CD4-positive, alpha-beta T cell treated with Interleukin-1 beta for 1 hour (primary cell): ENCODE measurements around the gene DNA2.

Experiments used
- DNase-seq, 2 donors: peaks; one replicate each; pipeline ENCODE4 v3.0.0-alpha.2; 2020 to 2022

DNA2 gene

DNA sequence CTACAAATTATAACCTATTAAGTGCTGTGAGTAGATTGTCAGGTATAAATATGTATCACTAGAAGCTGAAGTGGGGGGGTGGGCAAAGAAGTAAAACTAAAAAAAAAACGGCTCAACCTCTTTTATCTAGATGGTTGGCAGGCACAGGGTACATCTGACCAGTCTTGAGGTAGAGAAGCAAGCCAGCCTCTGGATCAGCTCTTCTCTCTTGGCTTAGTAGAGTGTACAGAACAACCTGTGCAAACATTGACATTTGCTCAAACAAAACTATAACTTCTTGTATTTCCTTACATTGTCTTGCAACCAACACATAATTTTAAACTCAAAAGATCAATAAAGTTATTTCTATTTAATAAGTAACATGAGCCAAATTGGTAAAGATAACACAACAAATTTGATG is 25.6 kb downstream of the DNA2 start:
- DNase-seq, result no peak

DNA sequence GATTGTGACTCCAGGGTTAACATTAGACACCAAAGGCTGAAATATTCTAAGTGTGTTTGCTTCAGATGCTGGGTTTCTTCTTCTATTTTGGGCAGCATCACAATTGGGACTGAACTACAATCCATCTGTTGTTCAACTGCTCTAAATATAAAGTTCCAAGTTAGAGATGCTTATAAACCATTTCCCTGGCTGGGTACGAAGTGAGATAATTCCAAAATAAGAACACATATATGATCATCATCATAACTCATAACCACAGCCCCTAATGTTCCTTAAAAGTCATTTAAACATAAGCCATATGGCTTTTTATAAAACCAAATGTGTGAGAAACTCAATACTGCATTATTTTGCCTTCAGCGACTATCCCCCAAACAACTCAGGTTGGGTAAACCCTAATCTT is 28.8 kb downstream of the DNA2 start:
- no peak for DNase-seq

DNA sequence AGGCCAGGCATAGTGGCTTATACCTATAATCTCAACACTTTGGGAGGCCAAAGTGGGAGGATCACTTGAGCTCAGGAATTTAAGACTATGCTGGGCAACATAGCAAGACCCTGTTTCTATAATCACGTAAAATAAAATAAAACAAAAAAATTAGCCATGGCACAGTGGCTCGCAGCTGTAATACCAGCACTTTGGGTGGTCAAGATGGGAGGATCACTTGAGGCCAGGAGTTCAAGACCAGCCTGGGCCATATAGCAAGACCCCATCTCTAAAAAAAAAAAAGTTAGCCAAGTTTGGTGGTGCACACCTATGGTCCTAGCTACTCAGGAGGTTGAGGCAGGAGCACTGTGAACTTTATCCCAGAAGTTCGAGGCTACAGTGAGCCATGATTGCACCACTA is 30.9 kb downstream of the DNA2 start:
- no peak for DNase-seq

DNA sequence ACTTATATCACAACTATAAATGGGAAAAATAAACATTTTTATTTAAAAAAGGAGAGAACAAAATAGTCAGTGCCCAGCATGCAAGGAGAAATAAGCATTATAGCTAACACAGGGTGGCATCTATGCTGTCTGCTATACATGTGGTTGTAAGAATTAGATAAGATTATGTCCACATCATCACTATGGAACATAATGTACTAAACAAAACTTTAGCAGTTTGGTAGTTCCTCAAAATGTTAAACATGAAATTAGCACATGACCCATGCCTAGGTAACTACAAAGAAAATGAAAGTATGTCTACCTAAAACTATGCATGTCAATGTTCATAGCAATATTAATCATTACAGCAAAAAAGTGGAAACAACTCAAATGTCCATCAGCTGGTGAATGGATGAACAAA is 36.0 kb downstream of the DNA2 start:
- no peak for DNase-seq

DNA sequence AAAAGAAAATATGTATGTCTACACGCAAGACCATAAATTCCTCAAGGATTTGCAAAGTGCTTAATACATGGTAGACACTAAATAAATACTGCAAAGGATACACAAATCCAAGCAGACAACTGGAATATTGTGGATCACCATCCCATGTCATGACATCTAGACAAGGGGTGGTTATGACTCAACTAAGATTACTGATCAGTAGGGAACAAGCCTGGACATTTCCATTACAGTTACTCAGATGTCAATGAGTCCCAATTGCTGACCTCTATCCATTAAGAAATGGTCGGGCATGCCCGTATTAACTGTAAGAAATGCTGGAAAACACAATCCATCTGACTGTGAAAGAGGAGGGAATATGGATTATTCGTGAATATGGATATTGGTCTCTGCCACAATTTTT is 37.1 kb downstream of the DNA2 start:
- DNase-seq, result no peak

DNA sequence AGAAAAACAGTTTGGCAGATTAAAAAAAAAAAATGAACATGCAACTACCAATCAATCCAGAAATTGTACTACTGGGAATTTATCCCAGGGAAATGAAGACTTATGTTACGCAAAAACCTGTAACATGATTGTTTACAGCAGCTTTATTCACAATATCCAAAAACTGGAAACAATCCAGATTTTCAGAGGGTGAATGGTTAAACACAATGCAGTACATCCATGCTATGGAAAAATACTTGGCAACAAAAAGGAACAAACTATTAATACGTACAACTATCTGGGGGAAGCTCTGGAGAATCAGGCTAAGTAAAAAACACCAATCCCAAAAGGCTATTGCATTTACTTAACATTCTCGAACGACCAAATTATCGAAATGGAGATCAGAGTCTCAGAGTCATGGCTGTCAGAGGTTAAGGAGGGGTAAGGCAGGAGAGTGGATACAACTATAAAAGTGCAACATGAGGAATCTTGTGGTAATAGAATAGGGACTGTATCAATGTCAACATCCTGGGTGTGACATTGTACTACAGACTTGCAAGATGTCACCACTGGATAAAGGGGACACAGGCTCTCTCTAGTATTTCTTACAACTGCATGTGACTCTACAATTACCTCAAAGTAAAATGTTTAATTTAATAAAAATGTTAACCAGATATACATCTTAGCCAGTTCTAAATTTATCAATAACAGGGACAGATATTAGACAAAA is 43.2 kb downstream of the DNA2 start:
- no peak for DNase-seq

DNA sequence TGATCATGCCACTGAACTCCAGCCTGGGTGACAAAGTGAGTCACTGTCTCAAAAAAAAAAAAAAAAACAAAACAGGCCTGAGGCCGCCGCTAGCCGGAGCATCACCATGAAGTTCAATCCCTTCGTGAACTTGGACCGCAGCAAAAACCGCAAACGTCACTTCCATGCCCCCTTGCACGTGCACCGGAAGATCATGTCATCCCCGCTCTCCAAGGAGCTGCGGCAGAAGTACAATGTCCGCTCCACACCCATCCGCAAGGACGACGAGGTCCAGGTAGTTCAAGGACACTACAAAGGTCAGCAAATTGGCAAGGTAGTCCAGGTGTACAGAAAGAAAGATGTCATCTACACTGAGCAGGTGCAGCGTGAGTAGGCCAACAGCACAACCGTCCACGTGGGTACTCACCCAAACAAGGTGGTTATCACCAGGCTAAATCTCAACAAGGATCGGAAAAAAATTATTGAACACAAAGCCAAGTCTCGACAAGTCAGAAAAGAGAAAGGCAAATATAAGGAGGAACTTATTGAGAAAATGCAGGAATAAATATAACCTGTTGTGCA is 47.2 kb downstream of the DNA2 start:
- DNase-seq, result no peak

DNA sequence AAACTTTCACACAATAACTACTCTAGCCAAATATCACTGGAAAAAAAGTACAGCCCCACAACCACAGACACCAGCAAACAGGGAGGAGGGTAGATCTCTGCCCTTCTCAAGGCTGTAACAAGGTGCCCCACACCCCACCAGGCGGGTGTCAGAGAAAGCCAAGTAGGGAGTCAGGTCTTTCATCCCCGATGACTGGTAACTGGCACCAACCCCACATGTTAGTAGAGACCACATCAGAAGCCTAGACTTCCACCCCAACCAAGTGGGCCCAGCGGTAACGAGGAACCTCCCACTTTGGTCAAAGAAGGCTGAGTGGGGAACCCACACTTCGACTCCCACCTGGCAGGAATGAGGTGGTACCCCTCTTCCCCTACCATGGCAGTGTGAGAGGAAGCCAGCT is 48.3 kb downstream of the DNA2 start:
- peak; percentile 5 to 12 for DNase-seq

DNA sequence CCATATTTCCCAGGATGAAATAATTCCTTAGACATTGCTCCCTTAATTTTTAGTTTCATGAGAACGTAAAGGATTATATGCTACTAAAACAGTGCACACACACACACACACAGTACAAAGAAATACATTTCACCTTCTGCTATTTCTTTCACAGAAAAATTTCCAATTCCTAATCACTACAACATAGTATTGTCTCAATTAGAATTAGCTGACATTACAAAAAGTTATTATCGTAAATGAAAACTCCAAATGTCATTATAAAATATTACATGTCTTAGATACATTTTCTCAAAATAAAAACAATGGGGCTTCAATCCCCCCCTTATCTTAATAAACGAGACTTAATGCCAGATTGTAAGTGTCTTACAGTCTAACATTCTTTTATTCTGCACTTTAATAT is 52.4 kb downstream of the DNA2 start:
- DNase-seq, result no peak

DNA sequence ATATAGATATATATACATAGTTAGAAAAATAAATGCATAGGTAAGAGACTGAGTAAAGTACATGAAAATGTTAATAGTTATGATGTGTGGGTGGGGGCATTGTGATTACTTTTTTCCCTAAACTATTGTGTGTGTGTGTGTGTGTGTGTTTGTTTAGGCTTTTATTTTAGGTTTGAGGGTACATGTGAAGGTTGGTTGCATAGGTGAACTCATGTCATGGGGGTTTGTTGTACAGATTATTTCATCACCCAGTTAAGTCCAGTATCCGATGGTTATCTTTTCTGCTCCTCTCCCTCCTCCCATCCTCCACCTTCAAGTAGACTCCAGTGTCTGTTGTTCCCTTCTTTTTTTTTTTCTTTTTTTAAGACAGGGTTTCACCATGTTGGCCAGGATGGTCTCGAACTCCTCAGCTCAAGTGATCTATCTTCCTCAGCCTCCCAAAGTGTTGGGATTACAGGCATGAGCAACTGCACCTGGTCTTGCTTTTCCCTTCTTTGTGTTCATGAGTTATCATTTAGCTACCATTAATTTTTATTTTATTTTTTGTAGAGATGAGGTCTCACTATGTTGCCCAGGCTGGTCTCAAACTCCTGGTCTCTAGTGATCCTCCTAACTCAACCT is 62.8 kb downstream of the DNA2 start:
- no peak for DNase-seq

DNA sequence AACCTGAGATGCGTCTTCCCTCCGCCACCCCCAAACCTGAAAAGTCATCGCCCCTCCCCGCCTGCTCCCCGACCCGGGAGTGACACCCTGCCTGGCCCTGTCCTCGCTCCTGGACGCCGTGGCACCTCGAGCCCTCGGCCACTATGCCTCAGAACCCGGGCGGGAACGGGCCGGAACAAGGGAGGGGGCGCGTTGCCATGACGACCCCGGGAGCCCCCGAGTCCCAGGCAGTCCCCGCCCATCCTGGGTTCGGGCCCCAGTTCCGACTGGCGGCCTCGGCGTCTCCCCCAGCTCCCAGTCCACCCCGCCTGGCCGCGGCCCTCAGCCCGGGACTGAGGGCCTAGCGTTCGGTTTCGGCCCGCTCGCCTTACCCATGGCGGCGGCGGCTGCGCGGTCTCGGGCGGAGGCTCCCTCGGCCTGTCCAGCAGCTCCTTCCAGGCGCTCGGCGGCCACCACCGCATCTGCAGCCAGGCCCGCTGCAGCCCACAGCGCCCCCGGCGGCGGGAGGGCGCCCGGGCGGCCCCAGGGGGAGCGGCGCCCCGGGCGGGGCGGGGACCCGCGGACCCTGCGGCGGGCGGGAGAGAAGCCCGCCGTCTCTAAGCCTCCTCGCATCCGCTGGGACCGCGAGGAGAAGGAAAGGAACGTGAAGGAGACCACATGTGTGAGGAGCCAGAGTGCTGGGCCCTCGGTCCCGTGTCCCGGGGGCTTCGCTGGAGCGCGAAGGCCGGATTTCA is 64.8 kb downstream of the DNA2 start, which contains the start of gene RUFY2:
RUFY2 (minus strand) TSS at position 463 of the 734 bp plus-strand sequence; CDS start at position 375, 88 bp downstream.
- peak; percentile 81 for DNase-seq

DNA sequence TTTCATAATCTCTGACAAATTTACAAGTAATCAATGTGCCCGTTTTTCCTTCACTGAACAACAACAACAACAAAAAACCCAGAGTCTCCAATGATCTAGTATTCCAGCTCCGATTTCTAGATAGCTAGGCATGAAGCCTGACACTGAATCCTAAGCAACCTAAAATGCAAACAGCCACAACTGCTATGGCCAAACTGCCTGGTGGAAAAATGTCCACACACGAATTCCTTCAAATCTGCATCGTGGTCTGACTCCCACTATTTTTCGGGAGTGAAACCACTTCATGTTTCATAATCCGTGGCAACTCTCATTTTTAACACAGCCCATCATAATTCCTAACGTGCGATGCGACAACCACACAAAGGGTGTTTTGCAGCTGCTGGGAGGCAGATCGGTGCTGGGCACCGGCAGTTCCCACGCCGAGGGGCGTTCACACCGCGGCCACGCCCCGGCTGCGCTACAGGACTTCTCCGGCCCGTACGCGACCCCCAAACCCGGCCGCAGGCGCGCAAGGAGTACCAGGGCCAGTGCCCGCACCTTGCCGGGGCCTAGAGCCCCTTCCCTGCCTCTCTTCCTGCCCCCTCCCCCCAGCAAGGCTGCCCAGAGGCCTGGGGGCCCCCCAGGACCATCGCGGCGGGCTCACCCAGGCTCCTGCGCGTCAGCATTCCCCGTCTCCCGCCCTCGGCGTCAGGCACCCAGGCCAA is 65.5 kb downstream of the DNA2 start:
- DNase-seq, result peak; percentile 23 to 24

DNA sequence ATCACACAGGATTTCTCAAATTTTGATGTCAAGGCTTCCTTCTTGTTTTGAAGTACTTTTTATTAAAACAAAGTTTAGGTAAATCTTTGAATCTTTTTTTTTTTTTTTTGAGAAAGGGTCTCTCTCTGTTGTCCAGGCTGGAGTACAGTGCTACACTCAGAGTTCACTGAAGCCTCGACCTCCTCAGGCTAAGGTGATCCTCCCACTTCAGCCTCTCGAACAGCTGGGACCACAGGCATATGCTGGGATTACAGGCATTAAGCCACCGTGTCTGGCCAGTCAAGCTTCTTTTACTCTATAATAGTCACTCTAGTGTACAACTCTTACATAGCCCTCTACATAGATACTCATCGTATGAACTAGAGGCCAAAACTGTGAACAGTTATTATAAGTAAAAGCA is 68.1 kb downstream of the DNA2 start:
- DNase-seq, result no peak

DNA sequence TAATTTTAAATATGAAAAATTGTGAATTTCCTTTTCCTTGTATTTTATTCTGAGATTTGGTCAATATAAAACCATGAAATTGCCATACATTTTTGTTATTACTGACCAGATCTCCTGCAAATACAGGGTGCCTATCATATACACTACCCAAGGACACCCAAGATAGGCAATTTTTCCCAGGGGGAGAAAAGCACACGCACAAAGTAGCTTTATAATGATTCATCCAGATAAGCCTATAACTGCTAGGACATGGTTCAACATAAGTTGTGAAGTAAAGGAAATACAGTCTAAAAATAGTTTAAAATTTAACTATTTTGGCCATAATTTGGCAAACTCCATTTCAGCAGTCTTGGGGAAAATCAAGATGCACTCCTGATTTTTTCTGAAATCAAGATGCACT is 69.5 kb downstream of the DNA2 start:
- no peak for DNase-seq

DNA sequence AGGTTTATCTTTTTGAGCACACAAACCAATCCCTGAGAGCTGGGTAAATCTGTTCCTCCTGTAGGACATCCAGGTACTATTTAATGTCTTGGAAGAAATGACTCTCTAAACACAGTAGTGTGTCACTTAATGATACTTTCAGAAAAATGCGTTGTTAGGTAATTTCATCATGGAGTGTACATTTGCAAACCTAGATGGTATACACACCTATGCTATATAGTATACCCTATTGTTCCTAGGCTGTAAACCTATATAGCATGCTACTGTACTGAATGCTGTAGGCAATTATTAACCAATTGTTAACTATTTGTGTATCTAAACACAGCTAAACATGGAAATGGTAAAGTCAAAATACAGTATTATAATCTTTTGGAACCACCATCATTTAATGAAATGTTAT is 74.8 kb downstream of the DNA2 start:
- DNase-seq, result no peak

DNA sequence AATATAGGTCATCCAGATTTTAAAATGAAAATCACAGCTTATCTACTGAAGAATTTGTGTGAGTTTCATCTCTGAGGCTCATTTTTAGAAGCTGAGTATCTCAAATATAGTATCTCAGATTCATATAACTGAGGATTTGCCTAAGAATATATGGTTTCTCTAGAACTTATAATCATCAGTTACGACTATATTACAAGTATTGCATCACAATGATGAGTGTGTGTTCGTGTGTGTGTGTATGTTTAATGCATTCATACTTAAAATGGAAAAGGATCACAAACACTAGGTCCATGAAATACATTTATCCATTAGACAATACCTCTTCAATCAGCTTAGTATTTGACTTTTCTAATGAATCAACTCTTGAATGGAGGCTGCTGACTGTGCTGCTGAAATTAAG is 86.0 kb downstream of the DNA2 start:
- DNase-seq, result no peak

DNA sequence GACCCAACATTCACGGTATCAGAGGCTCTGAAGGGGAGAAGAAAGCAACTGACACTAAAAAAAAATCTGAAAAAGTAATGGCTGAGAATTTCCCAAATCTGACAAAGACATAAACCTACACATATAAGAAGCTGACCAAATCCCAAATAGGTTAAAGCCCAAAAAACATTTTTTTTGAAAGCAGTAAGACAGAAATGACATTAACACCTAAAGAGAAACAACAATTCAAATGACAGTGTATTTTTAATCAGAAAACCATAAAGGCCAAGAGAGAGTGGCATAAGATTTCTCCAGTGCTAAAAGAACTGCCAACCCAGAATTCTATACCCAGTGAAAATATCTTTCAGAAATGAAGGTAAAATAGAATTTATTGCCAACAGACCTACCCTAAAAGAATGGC is 100.2 kb downstream of the DNA2 start:
- DNase-seq, result no peak

DNA sequence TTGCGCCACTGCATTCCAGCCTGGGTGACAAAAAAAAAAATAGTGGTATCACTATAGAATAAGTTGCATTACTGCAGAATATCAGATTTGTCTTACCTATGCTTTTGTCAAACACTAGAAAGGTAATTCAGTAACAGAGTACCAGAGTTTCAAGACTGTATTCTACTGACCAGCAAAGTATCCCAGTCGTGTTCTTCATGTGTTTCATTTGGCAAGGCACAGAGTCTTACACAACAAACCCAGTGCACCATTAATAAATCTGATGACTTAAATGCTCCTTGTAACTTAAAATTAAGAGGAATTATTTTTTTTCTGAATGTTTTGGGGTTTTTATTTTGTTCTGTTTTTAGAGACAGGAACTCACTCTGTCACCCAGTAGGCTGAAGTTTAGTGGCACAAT is 104.7 kb downstream of the DNA2 start:
- DNase-seq, result no peak

DNA sequence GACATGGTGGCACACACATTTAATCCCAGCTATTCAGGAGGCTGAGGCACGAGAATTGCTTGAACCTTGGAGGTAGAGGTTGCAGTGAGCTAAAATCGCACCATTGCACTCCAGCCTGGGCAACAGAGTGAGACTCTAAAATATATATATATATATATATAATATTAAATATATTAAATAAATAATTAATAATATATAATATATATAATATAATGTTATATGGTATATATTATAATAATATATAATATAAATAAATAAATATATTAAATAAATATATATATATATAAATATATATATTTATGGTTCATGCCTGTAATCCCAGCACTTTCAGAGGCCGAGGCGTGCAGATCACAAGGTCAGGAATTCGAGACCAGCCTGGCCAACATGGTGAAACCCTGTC is 105.2 kb downstream of the DNA2 start:
- DNase-seq, result no peak

DNA sequence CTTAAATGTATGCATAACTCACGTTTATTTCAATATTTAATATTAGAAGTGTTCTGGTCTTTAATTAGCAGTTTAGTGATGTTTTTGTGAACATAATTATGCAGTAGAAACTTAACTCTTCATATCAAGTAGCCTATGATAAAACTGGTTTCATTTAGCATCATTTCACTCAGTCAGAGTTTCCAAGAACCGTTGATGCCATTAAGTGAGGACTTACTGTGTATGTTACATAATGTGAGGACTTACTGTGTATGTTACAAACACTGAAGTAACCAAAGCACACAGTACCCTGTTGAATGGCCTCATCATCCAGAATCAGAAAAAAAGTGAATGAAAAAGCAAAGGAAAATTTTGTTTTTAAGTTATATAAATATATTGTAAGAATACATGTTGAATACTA is 106.2 kb downstream of the DNA2 start:
- no peak for DNase-seq

DNA sequence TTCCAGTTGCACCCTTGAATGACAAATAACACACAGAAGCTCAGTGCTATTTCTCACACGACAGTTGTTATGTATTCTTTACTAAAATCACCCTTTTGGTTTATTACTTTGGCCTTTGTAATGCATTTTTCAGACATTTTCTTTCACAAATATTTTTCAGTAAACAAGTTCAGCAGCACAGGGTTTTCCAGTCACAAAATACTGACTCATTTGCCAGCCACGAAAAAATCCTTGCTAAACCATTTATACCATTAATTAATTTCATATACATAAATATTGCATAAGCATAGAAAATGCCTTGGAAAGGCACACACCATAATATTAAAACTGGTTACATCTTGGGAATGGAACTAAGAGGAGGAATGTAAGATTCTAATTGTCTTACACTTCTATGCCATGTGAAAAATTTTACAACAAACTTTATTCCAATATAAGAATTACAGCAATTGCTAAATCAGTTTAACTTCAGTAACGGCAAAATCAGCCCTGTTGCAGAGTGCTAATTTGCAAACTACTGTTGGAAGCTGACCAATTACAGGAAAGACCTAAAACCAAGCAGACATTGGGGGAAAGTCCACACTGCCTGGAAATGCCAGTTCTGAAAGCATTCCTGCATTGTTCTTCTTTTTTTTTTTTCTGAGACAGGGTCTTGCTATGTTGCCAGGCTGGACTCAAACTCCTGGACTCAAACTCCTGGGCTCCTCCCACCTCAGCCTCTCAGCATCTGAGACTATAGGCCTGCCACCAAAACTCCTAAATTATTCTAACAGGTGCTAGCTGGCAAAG is 107.5 kb downstream of the DNA2 start:
- DNase-seq, result no peak
